ENCODE measurements around the gene SGSM1.

The SGSM1 gene

GRCh38 chr22:24878969-24879368 is 73.0 kb downstream of the SGSM1 start:
- Histone ChIP-seq H2AFZ (no peak overlapping the region), H3K27ac (no peak overlapping the region), H3K4me1 (no peaks in the 10 kb centered on the region), H3K4me3 (ENCODE audit: low read depth, low read length) (no peak overlapping the region), H3K79me2 (no peaks in the 10 kb centered on the region), H3K36me3 (ENCODE audit: control insufficient read depth, insufficient read depth, low read length) (no peaks in the 10 kb centered on the region), H3K9me3 (ENCODE audit: control insufficient read depth, low read length) (no peaks in the 10 kb centered on the region), H3K9ac (no peak overlapping the region), H3K27me3 (ENCODE audit: control insufficient read depth, insufficient read depth, low read length) (no peaks in the 10 kb centered on the region), H3K4me2 (ENCODE audit: low read length) (no peak overlapping the region)
- no peak for TF ChIP-seq CTCF (IDR thresholded peaks at IDR 0.05)

GRCh38 chr22:24883432-24883831 is 77.4 kb downstream of the SGSM1 start:
- Histone ChIP-seq H3K27me3 (ENCODE audit: control insufficient read depth, insufficient read depth, low read length) (no peaks in the 10 kb centered on the region), H2AFZ (no peak overlapping the region), H3K4me1 (no peaks in the 10 kb centered on the region), H3K4me3 (ENCODE audit: low read depth, low read length) (no peak overlapping the region), H3K9ac (no peak overlapping the region), H3K79me2 (no peaks in the 10 kb centered on the region), H3K9me3 (ENCODE audit: control insufficient read depth, low read length) (no peaks in the 10 kb centered on the region), H3K36me3 (ENCODE audit: control insufficient read depth, insufficient read depth, low read length) (no peaks in the 10 kb centered on the region), H3K27ac (no peak overlapping the region), H3K4me2 (ENCODE audit: low read length) (no peak overlapping the region)
- TF ChIP-seq CTCF (IDR thresholded peaks at IDR 0.05), result no peak

GRCh38 chr22:24887260-24887659 is 81.2 kb downstream of the SGSM1 start:
- no peaks in the 10 kb centered on the region for H3K4me1 ChIP-seq
- no peaks in the 10 kb centered on the region for H3K9me3 ChIP-seq (ENCODE audit: control insufficient read depth, low read length)
- H3K4me2 ChIP-seq (ENCODE audit: low read length), result no peak overlapping the region
- no peak overlapping the region for H2AFZ ChIP-seq
- no peak overlapping the region for H3K27ac ChIP-seq
- no peaks in the 10 kb centered on the region for H3K27me3 ChIP-seq (ENCODE audit: control insufficient read depth, insufficient read depth, low read length)
- no peak for TF ChIP-seq CTCF (IDR thresholded peaks at IDR 0.05)
- no peaks in the 10 kb centered on the region for H3K36me3 ChIP-seq (ENCODE audit: control insufficient read depth, insufficient read depth, low read length)
- no peak overlapping the region for H3K4me3 ChIP-seq (ENCODE audit: low read depth, low read length)
- H3K79me2 ChIP-seq, result no peaks in the 10 kb centered on the region
- no peak overlapping the region for H3K9ac ChIP-seq

DNA sequence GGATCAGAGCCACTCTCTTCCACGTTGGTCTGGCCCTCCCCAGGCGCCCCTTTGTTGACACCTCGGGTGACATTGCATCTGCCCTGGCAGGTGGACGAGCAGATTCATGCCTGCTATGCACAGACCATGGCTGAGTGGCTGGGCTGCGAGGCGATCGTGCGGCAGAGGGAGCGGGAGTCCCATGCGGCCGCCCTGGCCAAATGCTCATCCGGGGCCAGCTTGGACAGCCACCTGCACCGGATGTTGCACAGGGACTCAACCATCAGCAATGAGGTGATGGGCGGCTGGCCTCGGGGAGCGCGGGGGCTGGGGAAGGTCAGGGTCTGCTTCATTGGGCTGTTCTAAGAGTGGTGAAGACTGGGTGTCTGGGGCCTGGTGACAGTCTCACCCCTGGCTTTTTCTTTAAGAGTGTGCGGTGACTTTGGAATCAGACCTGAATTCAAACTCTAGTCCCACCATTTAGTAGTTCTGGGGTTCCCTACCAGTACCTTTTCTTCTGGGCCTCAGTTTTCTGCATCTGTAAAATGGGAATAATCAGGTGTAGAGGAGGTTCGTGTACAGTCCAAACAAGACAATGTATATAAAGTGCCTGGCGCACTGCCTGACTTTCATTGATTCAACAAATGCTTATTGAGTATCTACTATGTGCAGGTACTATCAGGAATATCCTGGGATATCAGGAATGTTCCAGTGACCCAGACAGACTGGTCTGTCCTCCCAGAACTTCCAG is 87.5 kb downstream of the SGSM1 start:
- Histone ChIP-seq H3K4me1 (no peaks in the 10 kb centered on the region), H3K79me2 (no peaks in the 10 kb centered on the region), H3K27ac (peak overlapping the region; percentile 58), H3K9me3 (ENCODE audit: control insufficient read depth, low read length) (no peaks in the 10 kb centered on the region), H3K4me2 (ENCODE audit: low read length) (no peak overlapping the region), H3K4me3 (ENCODE audit: low read depth, low read length) (no peak overlapping the region), H3K9ac (no peak overlapping the region), H2AFZ (no peak overlapping the region), H3K27me3 (ENCODE audit: control insufficient read depth, insufficient read depth, low read length) (no peaks in the 10 kb centered on the region), H3K36me3 (ENCODE audit: control insufficient read depth, insufficient read depth, low read length) (no peaks in the 10 kb centered on the region)
- TF ChIP-seq CTCF (IDR thresholded peaks at IDR 0.05), result no peak
